K562 (cell line): ENCODE measurements around the gene OCIAD2. TPM values are rescaled to one million over a fixed set of nuclear protein-coding genes. Genes with fewer than 3 reads are reported as not detected.
A peak's percentile ranks its signal among the peaks of the same experiment; 100 is the strongest.

ENCODE experiments used
- ATAC-seq: fragments of 200-7000 bp; cut with Tn5 transposase; 3 replicates; pipeline ENCODE4 v1.9.1; 2020; ENCODE audit warnings: moderate library complexity
- BruUV-seq: library from RNA; stranded (reverse); fragments of 400-500 nt; replicated peaks from 2 replicates; lab custom pipeline; 2021; lab: Mats Ljungman, UMichigan
- CTCF ChIA-PET: fragments of 300-600 bp; formaldehyde crosslinking; extraction: SDS; loops from one replicate; lab custom pipeline; 2021; ENCODE audit warnings: low intra/inter-chr PET ratio; lab: Yijun Ruan, JAX
- POLR2A ChIA-PET: fragments of 300-600, 350-650 bp; sonication (Branson Sonifier 250); formaldehyde crosslinking; extraction: SDS; loops from one replicate; lab custom pipeline; 2021; ENCODE audit warnings: antibody characterized with exemption, inconsistent platforms; lab: Yijun Ruan, JAX
- DNase-seq, 4 experiments: peaks; one replicate each; pipeline versions ENCODE4 v3.0.0 to v3.0.0-alpha.2; 2011 to 2018; ENCODE audit warnings: low spot score in 3 of 4, mixed read lengths in 3 of 4; ENCODE audit errors: extremely low read depth in 1 of 4
- FAIRE-seq: peaks from 2 replicates; lab custom pipeline; 2011; peaks lifted over from hg19 to GRCh38; lab: Jason Lieb, UNC
- H2AFZ ChIP-seq: 2 replicates; pipeline ENCODE4 v1.6.0; 2011; ENCODE audit warnings: low read depth, low read length, control low read depth, inconsistent platforms
- H3K27ac ChIP-seq: fragments of 200-600 bp; 3 replicates; pipeline ENCODE4 v1.8.0; 2011; ENCODE audit warnings: low read depth, mild to moderate bottlenecking, control low read depth, inconsistent platforms, low read length, moderate library complexity, mixed read lengths; ENCODE audit errors: extremely low read depth
- H3K27me3 ChIP-seq, 2 experiments: fragments of 300-600 bp in 1 of 2; 2 replicates in 1 of 2; 3 replicates in 1 of 2; pipeline versions ENCODE4 v1.6.0 to v1.8.0; 2011; ENCODE audit warnings: inconsistent platforms in 2 of 2, low read length in 2 of 2, mild to moderate bottlenecking in 1 of 2, mixed read lengths in 1 of 2, moderate library complexity in 1 of 2; ENCODE audit not compliant: control insufficient read depth in 2 of 2, insufficient read depth in 2 of 2
- H3K36me3 ChIP-seq: fragments of 300-600 bp; 3 replicates; pipeline ENCODE4 v1.8.0; 2011; ENCODE audit warnings: mild to moderate bottlenecking, low read length, inconsistent platforms; ENCODE audit not compliant: control insufficient read depth, insufficient read depth
- H3K4me1 ChIP-seq, 2 experiments: fragments of 200-600 bp in 1 of 2; replicated peaks in 1 of 2; 2 replicates in 1 of 2; 3 replicates in 1 of 2; pipeline versions ENCODE4 v1.5.1 to v1.8.0; 2011; ENCODE audit warnings: inconsistent platforms in 2 of 2, low read length in 2 of 2, mild to moderate bottlenecking in 1 of 2, mixed read lengths in 1 of 2, moderate library complexity in 1 of 2; ENCODE audit not compliant: control insufficient read depth in 2 of 2, insufficient read depth in 2 of 2
- H3K4me2 ChIP-seq: 2 replicates; pipeline ENCODE4 v1.6.1; 2011; ENCODE audit warnings: low read length, control low read depth, inconsistent platforms, mixed read lengths; ENCODE audit not compliant: insufficient read depth
- H3K4me3 ChIP-seq: fragments of 200-600 bp; sonication (generic), shearing (Covaris generic); 2 replicates; pipeline ENCODE4 v1.5.1; 2016; ENCODE audit warnings: control low read depth, inconsistent platforms
- H3K79me2 ChIP-seq: fragments of 200-600 bp; 3 replicates; pipeline ENCODE4 v1.8.0; 2011; ENCODE audit warnings: low read length, inconsistent platforms; ENCODE audit not compliant: control insufficient read depth, insufficient read depth
- H3K9ac ChIP-seq, 2 experiments: 2 replicates each; pipeline versions ENCODE4 v1.6.0 to v1.6.1; 2011; ENCODE audit warnings: low read depth in 2 of 2, low read length in 2 of 2, control low read depth in 1 of 2, inconsistent platforms in 1 of 2, mild to moderate bottlenecking in 1 of 2, mixed read lengths in 1 of 2; ENCODE audit not compliant: insufficient read depth in 1 of 2
- H3K9me1 ChIP-seq: one replicate; pipeline ENCODE4 v1.6.0; 2011; ENCODE audit warnings: inconsistent platforms, mild to moderate bottlenecking, low read length, moderate library complexity; ENCODE audit not compliant: control insufficient read depth, insufficient read depth
- H3K9me3 ChIP-seq: replicated peaks from 2 replicates; pipeline ENCODE4 v1.5.1; 2011; ENCODE audit warnings: low read depth, low read length, inconsistent platforms; ENCODE audit not compliant: control insufficient read depth, insufficient read depth
- H4K20me1 ChIP-seq: replicated peaks from 2 replicates; pipeline ENCODE4 v1.6.1; 2011; ENCODE audit warnings: low read length, inconsistent platforms, mixed read lengths; ENCODE audit not compliant: control insufficient read depth, insufficient read depth
- EP400 ChIP-seq: fragments of 450-650 bp; IDR thresholded peaks from 2 replicates; pipeline ENCODE4 v1.6.1; 2017; ENCODE audit warnings: antibody characterized with exemption, mild to moderate bottlenecking, moderate library complexity
- ETV5 ChIP-seq: sonication (generic); formaldehyde crosslinking; IDR thresholded peaks from 2 replicates; pipeline ENCODE4 v1.4.0; 2020; ENCODE audit warnings: low read depth, mild to moderate bottlenecking, missing genetic modification reagents
- HDAC2 ChIP-seq: fragments of 450-650 bp; IDR thresholded peaks from 2 replicates; pipeline ENCODE4 v1.6.1; 2016; ENCODE audit warnings: mild to moderate bottlenecking
- KAT2B ChIP-seq: IDR thresholded peaks from one replicate; pipeline ENCODE4 v1.6.1; 2012; ENCODE audit warnings: low read depth, mild to moderate bottlenecking, control low read depth, inconsistent platforms, low read length, moderate library complexity
- MIER1 ChIP-seq: fragments of 450-650 bp; IDR thresholded peaks from 2 replicates; pipeline ENCODE4 v1.6.1; 2016; ENCODE audit warnings: antibody characterized with exemption, mild to moderate bottlenecking, low read depth
- PKNOX1 ChIP-seq: fragments of 450-650 bp; IDR thresholded peaks from 2 replicates; pipeline ENCODE4 v1.6.1; 2016
- SMARCA4 ChIP-seq: fragments of 450-650 bp; IDR thresholded peaks from 2 replicates; pipeline ENCODE4 v1.6.1; 2016
- SOX6 ChIP-seq: fragments of 450-650 bp; IDR thresholded peaks from 2 replicates; pipeline ENCODE4 v1.6.1; 2014; ENCODE audit warnings: mild to moderate bottlenecking
- SREBF1 ChIP-seq: fragments of 150-350 bp; IDR thresholded peaks from 2 replicates; pipeline ENCODE4 v1.6.1; 2014; ENCODE audit warnings: antibody characterized with exemption, low read depth, low read length, borderline replicate concordance
- TAF1 ChIP-seq: IDR thresholded peaks from 2 replicates; pipeline ENCODE4 v1.6.1; 2011; ENCODE audit warnings: mild to moderate bottlenecking, low read length, moderate library complexity; ENCODE audit not compliant: insufficient read depth, control insufficient read depth, severe bottlenecking; ENCODE audit errors: extremely low read depth
- ZNF431 ChIP-seq: sonication (generic); formaldehyde crosslinking; IDR thresholded peaks from 2 replicates; pipeline ENCODE4 v1.8.0; 2022; ENCODE audit warnings: mild to moderate bottlenecking, missing genetic modification reagents
- WGBS: fragments of 100-300 bp; shearing (Covaris generic); methylation state at CpG from one replicate; pipeline ENCODE4 v1.1.6; 2016; ENCODE audit warnings: low coverage, mixed read lengths; ENCODE audit not compliant: insufficient coverage; ENCODE audit errors: missing lambda C conversion rate; 5-methylcytosine and 5-hydroxymethylcytosine counted together
- in situ Hi-C: fragments of 300-500 bp; cut with MboI; formaldehyde crosslinking; loops from 4 replicates; pipeline ENCODE4 v1.15.0; 2018; ENCODE audit warnings: inconsistent platforms, mixed read lengths
- intact Hi-C: fragments of 100-400 bp; cut with micrococcal nuclease; formaldehyde crosslinking; loops from 2 replicates; pipeline ENCODE4 v1.14.2; 2022
- polyA plus RNA-seq, 8 experiments: library from polyadenylated mRNA; depleted of rRNA in 4 of 8; stranded (reverse) in 5 of 8; unstranded in 3 of 8; fragments of >200 nt; fragmentation: Nextera tagmentation in 2 of 8; fragmentation: Illumina TruSeq in 1 of 8; extraction: Ambion mirVana in 2 of 8; extraction: Trizol in 1 of 8; gene quantifications; 2 replicates each; pipeline versions ENCODE4 v1.2.1 to v1.2.3, GENCODE V29; 2011 to 2014; ENCODE audit warnings: inconsistent platforms in 1 of 8, missing spikeins in 1 of 8
- total RNA-seq, 7 experiments: library from RNA; depleted of rRNA in 6 of 7; stranded (reverse); fragments of >200 nt in 6 of 7; fragmentation: Illumina TruSeq in 2 of 7; extraction: Trizol in 2 of 7; gene quantifications; 2 replicates each; pipeline versions ENCODE4 v1.2.1 to v1.2.3, GENCODE V29; 2011 to 2021; ENCODE audit warnings: low replicate concordance in 1 of 7

OCIAD2 gene
- total and polyA plus RNA-seq, 9 of the 15 experiments (the other 6 are each of a cell fraction or from before 2014, with no cell fraction given): 0.11 to 0.98 TPM; not detected in 7

DNA sequence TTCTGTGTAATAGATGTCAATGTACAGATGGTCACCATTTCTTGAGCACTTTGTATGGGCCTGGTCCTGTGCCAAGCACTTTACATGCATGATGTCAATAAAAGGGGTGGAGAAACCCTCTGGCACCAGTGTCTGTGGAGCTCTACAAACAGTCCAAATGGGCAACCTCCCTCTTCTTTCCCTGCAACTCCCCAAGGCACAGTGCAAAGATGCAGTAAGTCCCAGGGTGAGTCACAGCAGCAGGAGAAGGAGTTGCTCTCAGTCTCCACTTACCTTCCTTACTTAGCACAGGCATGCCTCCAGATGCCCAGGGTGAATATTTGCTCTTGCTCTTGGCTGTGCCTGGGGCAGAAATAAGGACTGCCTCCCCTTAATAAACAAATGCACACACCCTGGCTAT, 4.3 kb downstream of the OCIAD2 start:
- H3K4me2 ChIP-seq: no peak overlapping the region
- CTCF ChIA-PET: no interaction called here
- H3K27ac ChIP-seq: no peak overlapping the region
- in situ Hi-C loops: no loop called here
- no peak overlapping the region for H3K4me3 ChIP-seq
- DNase-seq (no peak), ATAC-seq (no peak), FAIRE-seq (no peak)
- H3K9me3 ChIP-seq: no peaks in the 10 kb centered on the region
- BruUV-seq: no TSS peak
- intact Hi-C loops: no loop called here
- peaks cover 6 to 17% of the 10 kb centered on the region in 2 experiments; a peak in 4 of 5 replicates for H3K4me1 ChIP-seq
- no peak for TF ChIP-seq SMARCA4
- TF ChIP-seq MIER1: no peak
- no peak for TF ChIP-seq TAF1
- TF ChIP-seq PKNOX1: no peak
- TF ChIP-seq ETV5 (CRISPR knock-in tag): no peak
- TF ChIP-seq HDAC2: no peak
- H3K9me1 ChIP-seq: no peaks in the 10 kb centered on the region
- H3K9ac ChIP-seq: no peak overlapping the region
- H2AFZ ChIP-seq: no peak overlapping the region
- no peaks in the 10 kb centered on the region for H3K36me3 ChIP-seq
- no peaks in the 10 kb centered on the region for H3K79me2 ChIP-seq
- H3K27me3 ChIP-seq: no peaks in the 10 kb centered on the region
- H4K20me1 ChIP-seq: no peaks in the 10 kb centered on the region
- POLR2A ChIA-PET: no interaction called here

- Histone ChIP-seq H4K20me1 (no peaks in the 10 kb centered on the region), H3K9ac (no peak overlapping the region), H2AFZ (no peak overlapping the region), H3K27ac (no peak overlapping the region), H3K4me1 (peaks cover 2 to 17% of the 10 kb centered on the region in 2 experiments; a peak in 4 of 5 replicates), H3K36me3 (no peaks in the 10 kb centered on the region), H3K4me2 (no peak overlapping the region), H3K9me3 (no peaks in the 10 kb centered on the region), H3K9me1 (no peaks in the 10 kb centered on the region), H3K27me3 (no peaks in the 10 kb centered on the region), H3K4me3 (no peak overlapping the region), H3K79me2 (no peaks in the 10 kb centered on the region)
- FAIRE-seq (peak; percentile 32), DNase-seq (no peak), ATAC-seq (no peak)
- ChIA-PET POLR2A (no interaction called here), CTCF (no interaction called here)
- TF ChIP-seq KAT2B (no peak), EP400 (no peak), SREBF1 (no peak), SOX6 (no peak), ZNF431 (CRISPR knock-in tag) (no peak)
- intact Hi-C loops (no loop called here), in situ Hi-C loops (no loop called here)
- WGBS: 77% methylated on average over 4 of the region's 4 CpGs
- BruUV-seq: no TSS peak
Measured at GRCh38 chr4:48901196-48901595, 5.4 kb downstream of the OCIAD2 start.
